ENCODE data around the gene CBX5.

CBX5 gene

GRCh38 chr12:54207539-54208294 lies 72.2 kb downstream of the CBX5 start:
- peak; percentile 92 for TF ChIP-seq CTCF (IDR thresholded peaks at IDR 0.05; ENCODE audit: extremely low read depth, missing control alignments)
- DNase-seq (ENCODE audit: low spot score) = peak; percentile 76

- no peak for DNase-seq (ENCODE audit: low spot score)
- no peak for TF ChIP-seq CTCF (IDR thresholded peaks at IDR 0.05; ENCODE audit: extremely low read depth, missing control alignments)
These were observed 73.1 kb downstream of the CBX5 start for GRCh38 chr12:54206791-54207190.

GRCh38 chr12:54204316-54204715 lies 75.6 kb downstream of the CBX5 start:
- DNase-seq (ENCODE audit: low spot score) = no peak
- TF ChIP-seq CTCF (IDR thresholded peaks at IDR 0.05; ENCODE audit: extremely low read depth, missing control alignments) = no peak

- TF ChIP-seq CTCF (IDR thresholded peaks at IDR 0.05; ENCODE audit: extremely low read depth, missing control alignments) = peak; percentile 84
- DNase-seq (ENCODE audit: low spot score) = peak; percentile 69
These were observed 78.7 kb downstream of the CBX5 start for GRCh38 chr12:54201001-54201794.

GRCh38 chr12:54200412-54200811 lies 79.5 kb downstream of the CBX5 start:
- no peak for DNase-seq (ENCODE audit: low spot score)
- TF ChIP-seq CTCF (IDR thresholded peaks at IDR 0.05; ENCODE audit: extremely low read depth, missing control alignments) = no peak

- TF ChIP-seq CTCF (IDR thresholded peaks at IDR 0.05; ENCODE audit: extremely low read depth, missing control alignments) = no peak
- no peak for DNase-seq (ENCODE audit: low spot score)
These were observed 80.0 kb downstream of the CBX5 start for GRCh38 chr12:54199917-54200316.

GRCh38 chr12:54199034-54199433 lies 80.9 kb downstream of the CBX5 start:
- no peak for DNase-seq (ENCODE audit: low spot score)
- no peak for TF ChIP-seq CTCF (IDR thresholded peaks at IDR 0.05; ENCODE audit: extremely low read depth, missing control alignments)

Measured in GM20000 (cell line).